HG02642 (cell line): Measurements from ENCODE around the gene SRPK2.
"Not testable (repeated sequence)": the region's sequence is repeated elsewhere in the genome, so short reads cannot be mapped to it uniquely, and the experiment has no call there.

ENCODE experiments used
- ATAC-seq: cut with Tn5 transposase; IDR thresholded peaks from one replicate; pipeline ENCODE4 v1.9.1; 2021; ENCODE audit warnings: mild to moderate bottlenecking; ENCODE audit not compliant: unreplicated experiment, poor library complexity

SRPK2 gene

GRCh38 chr7:105269397-105269796, 119.3 kb downstream of the SRPK2 start:
- ATAC-seq, result peak; percentile 14

- ATAC-seq, result peak; percentile 81
These were observed 120.0 kb downstream of the SRPK2 start for GRCh38 chr7:105268511-105269392.

GRCh38 chr7:105268056-105268455, 120.7 kb downstream of the SRPK2 start:
- peak; percentile 43 for ATAC-seq

- no peak for ATAC-seq
These were observed 121.5 kb downstream of the SRPK2 start for GRCh38 chr7:105267244-105267643.

GRCh38 chr7:105264707-105265106, 124.0 kb downstream of the SRPK2 start:
- ATAC-seq, result no peak

- no peak for ATAC-seq
These were observed 127.0 kb downstream of the SRPK2 start for GRCh38 chr7:105261689-105262088.

GRCh38 chr7:105260201-105260871, 128.4 kb downstream of the SRPK2 start:
- not testable (repeated sequence) for ATAC-seq

GRCh38 chr7:105258919-105259318, 129.8 kb downstream of the SRPK2 start:
- ATAC-seq, result not testable (repeated sequence)

- no peak for ATAC-seq
These were observed 131.4 kb downstream of the SRPK2 start for GRCh38 chr7:105257338-105257737.

- ATAC-seq, result no peak
These were observed 131.9 kb downstream of the SRPK2 start for GRCh38 chr7:105256761-105257231.

GRCh38 chr7:105250706-105251105, 138.0 kb downstream of the SRPK2 start:
- ATAC-seq, result no peak

GRCh38 chr7:105250239-105250638, 138.5 kb downstream of the SRPK2 start:
- no peak for ATAC-seq

- ATAC-seq, result no peak
These were observed 139.5 kb downstream of the SRPK2 start for GRCh38 chr7:105249216-105249615.

GRCh38 chr7:105246679-105247078, 142.0 kb downstream of the SRPK2 start:
- no peak for ATAC-seq

GRCh38 chr7:105246256-105246655, 142.5 kb downstream of the SRPK2 start:
- ATAC-seq, result no peak

- ATAC-seq, result no peak
These were observed 143.2 kb downstream of the SRPK2 start for GRCh38 chr7:105245398-105246114.

- ATAC-seq, result no peak
These were observed 144.1 kb downstream of the SRPK2 start for GRCh38 chr7:105244594-105244993.

GRCh38 chr7:105241198-105241597, 147.5 kb downstream of the SRPK2 start:
- no peak for ATAC-seq

GRCh38 chr7:105238198-105238765, 150.4 kb downstream of the SRPK2 start:
- ATAC-seq, result no peak

GRCh38 chr7:105234886-105235285, 153.8 kb downstream of the SRPK2 start:
- no peak for ATAC-seq
